22Rv1 (cell line): ENCODE measurements around the gene KANSL1.

Experiments
- H3K27ac ChIP-seq: fragments of 450-650 bp; 2 replicates; pipeline ENCODE4 v1.5.1; 2017
- CTCF ChIP-seq: fragments of 450-650 bp; IDR thresholded peaks from 2 replicates; pipeline ENCODE4 v1.5.1; 2017; ENCODE audit warnings: mild to moderate bottlenecking
- ZFX ChIP-seq: fragments of 450-650 bp; IDR thresholded peaks from 2 replicates; pipeline ENCODE4 v1.6.1; 2017; ENCODE audit warnings: antibody characterized with exemption, borderline replicate concordance

The KANSL1 gene

GRCh38 chr17:46195939-46196716, 2.9 kb upstream of the KANSL1 start:
- H3K27ac ChIP-seq = no peak overlapping the region
- TF ChIP-seq CTCF (no peak), ZFX (no peak)

GRCh38 chr17:46195217-46195855, 2.1 kb upstream of the KANSL1 start:
- H3K27ac ChIP-seq = no peak overlapping the region

GRCh38 chr17:46194393-46195216, 1.4 kb upstream of the KANSL1 start:
- H3K27ac ChIP-seq = peak overlapping the region; percentile 98
- TF ChIP-seq ZFX (no peak), CTCF (peak; percentile 86)

More at GRCh38 chr17:46195217-46195855, 2.1 kb upstream of the KANSL1 start:
- no peak for TF ChIP-seq ZFX
- TF ChIP-seq CTCF = peak; percentile 55

- peak overlapping the region; percentile 98 for H3K27ac ChIP-seq
- TF ChIP-seq ZFX (no peak), CTCF (peak; percentile 68)
Measured at GRCh38 chr17:46193626-46194392, 580 bp upstream of the KANSL1 start.

- TF ChIP-seq ZFX (no peak), CTCF (no peak)
- peak overlapping the region; percentile 98 for H3K27ac ChIP-seq
Measured at GRCh38 chr17:46192439-46193150, 634 bp downstream of the KANSL1 start.

GRCh38 chr17:46192189-46192438, 1.1 kb downstream of the KANSL1 start:
- H3K27ac ChIP-seq = peak overlapping the region; percentile 98
- TF ChIP-seq ZFX (no peak), CTCF (no peak)
